GM12878 (cell line): ENCODE results near the gene LGALS3. TPM values are rescaled to one million over a fixed set of nuclear protein-coding genes. Genes with fewer than 3 reads are reported as not detected.
A peak's percentile ranks its signal among the peaks of the same experiment; 100 is the strongest.

Experiments
- ATF2 ChIP-seq: IDR thresholded peaks from 2 replicates; pipeline ENCODE4 v1.6.1; 2012; ENCODE audit warnings: low read length, inconsistent platforms
- ATF7 ChIP-seq: fragments of 450-650 bp; IDR thresholded peaks from 2 replicates; pipeline ENCODE4 v1.6.1; 2016; ENCODE audit warnings: low read depth, mild to moderate bottlenecking
- BCL11A ChIP-seq: IDR thresholded peaks from 2 replicates; pipeline ENCODE4 v1.6.1; 2011; ENCODE audit warnings: low read depth, low read length
- BMI1 ChIP-seq: fragments of 450-650 bp; IDR thresholded peaks from 2 replicates; pipeline ENCODE4 v1.6.1; 2016; ENCODE audit warnings: mild to moderate bottlenecking, moderate library complexity, borderline replicate concordance
- CHD2 ChIP-seq: IDR thresholded peaks from 2 replicates; pipeline ENCODE4 v1.6.1; 2011; ENCODE audit warnings: low read depth, low read length, improper control_type of control experiment, borderline replicate concordance
- CREB1 ChIP-seq: IDR thresholded peaks from 2 replicates; pipeline ENCODE4 v1.6.1; 2012; ENCODE audit warnings: low read depth, mild to moderate bottlenecking, inconsistent platforms
- CREM ChIP-seq: IDR thresholded peaks from 2 replicates; pipeline ENCODE4 v1.6.1; 2014; ENCODE audit warnings: antibody characterized with exemption, low read depth
- EZH2 ChIP-seq: IDR thresholded peaks from 2 replicates; pipeline ENCODE4 v1.6.1; 2012; ENCODE audit warnings: low read depth, mild to moderate bottlenecking, control low read depth, inconsistent platforms, low read length, borderline replicate concordance; ENCODE audit not compliant: control insufficient read depth
- IKZF1 ChIP-seq: fragments of 450-650 bp; conservative IDR thresholded peaks from 2 replicates; pipeline ENCODE4 v1.6.1; 2017; ENCODE audit warnings: antibody characterized with exemption, mild to moderate bottlenecking
- KDM1A ChIP-seq: fragments of 200-600 bp; sonication (generic); IDR thresholded peaks from 2 replicates; pipeline ENCODE4 v1.6.1; 2016; ENCODE audit warnings: borderline replicate concordance
- MYB ChIP-seq: fragments of 150-350 bp; IDR thresholded peaks from 2 replicates; pipeline ENCODE4 v1.6.1; 2014; ENCODE audit warnings: mild to moderate bottlenecking, low read depth, low read length, borderline replicate concordance
- NFXL1 ChIP-seq: fragments of 450-650 bp; IDR thresholded peaks from 2 replicates; pipeline ENCODE4 v1.6.1; 2017; ENCODE audit warnings: antibody characterized with exemption, mild to moderate bottlenecking, borderline replicate concordance
- NFYB ChIP-seq: IDR thresholded peaks from 2 replicates; pipeline ENCODE4 v1.6.1; 2011; ENCODE audit warnings: low read depth, mild to moderate bottlenecking, low read length, improper control_type of control experiment, moderate library complexity; ENCODE audit not compliant: insufficient read depth
- PBX3 ChIP-seq: IDR thresholded peaks from 2 replicates; pipeline ENCODE4 v1.6.1; 2011; ENCODE audit warnings: mild to moderate bottlenecking, low read depth, low read length, moderate library complexity; ENCODE audit not compliant: insufficient replicate concordance
- PKNOX1 ChIP-seq: fragments of 450-650 bp; IDR thresholded peaks from 2 replicates; pipeline ENCODE4 v1.6.1; 2016; ENCODE audit warnings: mild to moderate bottlenecking
- POLR2A ChIP-seq: IDR thresholded peaks from 2 replicates; pipeline ENCODE4 v1.6.1; 2011; ENCODE audit warnings: low read depth, mild to moderate bottlenecking, low read length
- POLR2AphosphoS2 ChIP-seq: IDR thresholded peaks from 2 replicates; pipeline ENCODE4 v1.6.1; 2011; ENCODE audit warnings: low read depth, mild to moderate bottlenecking, low read length, improper control_type of control experiment, moderate library complexity
- RELA ChIP-seq: fragments of 450-650 bp; IDR thresholded peaks from 2 replicates; pipeline ENCODE4 v1.8.0; 2014; ENCODE audit warnings: borderline replicate concordance; ENCODE audit not compliant: partially characterized antibody
- SMAD5 ChIP-seq: IDR thresholded peaks from 2 replicates; pipeline ENCODE4 v1.6.1; 2016; ENCODE audit warnings: antibody characterized with exemption, low read depth
- SMARCA5 ChIP-seq: fragments of 450-650 bp; IDR thresholded peaks from 2 replicates; pipeline ENCODE4 v1.6.1; 2017; ENCODE audit warnings: mild to moderate bottlenecking
- SP1 ChIP-seq: IDR thresholded peaks from one replicate; pipeline ENCODE4 v1.6.1; 2011; ENCODE audit warnings: low read depth, low read length
- SPI1 ChIP-seq: IDR thresholded peaks from 2 replicates; pipeline ENCODE4 v1.6.1; 2011; ENCODE audit warnings: low read depth, mild to moderate bottlenecking, low read length, moderate library complexity, borderline replicate concordance; ENCODE audit not compliant: insufficient read depth
- SRF ChIP-seq, 2 experiments: IDR thresholded peaks; 2 replicates each; pipeline ENCODE4 v1.6.1; 2011; ENCODE audit warnings: low read depth in 2 of 2, low read length in 2 of 2, mild to moderate bottlenecking in 1 of 2, moderate library complexity in 1 of 2
- STAT3 ChIP-seq: IDR thresholded peaks from 2 replicates; pipeline ENCODE4 v1.6.1; 2011; ENCODE audit warnings: low read depth, low read length, improper control_type of control experiment
- TARDBP ChIP-seq: IDR thresholded peaks from 2 replicates; pipeline ENCODE4 v1.6.1; 2016; ENCODE audit warnings: borderline replicate concordance
- TBL1XR1 ChIP-seq: IDR thresholded peaks from 2 replicates; pipeline ENCODE4 v1.6.1; 2012; ENCODE audit warnings: low read depth, low read length, improper control_type of control experiment
- TCF12 ChIP-seq: IDR thresholded peaks from 2 replicates; pipeline ENCODE4 v1.6.1; 2011; ENCODE audit warnings: low read depth, mild to moderate bottlenecking, low read length
- ZBED1 ChIP-seq: IDR thresholded peaks from 2 replicates; pipeline ENCODE4 v1.6.1; 2016; ENCODE audit warnings: borderline replicate concordance
- ZBTB33 ChIP-seq: fragments of 450-650 bp; IDR thresholded peaks from 2 replicates; pipeline ENCODE4 v1.6.1; 2017; ENCODE audit warnings: mild to moderate bottlenecking
- polyA plus RNA-seq, 11 experiments: library from polyadenylated mRNA; depleted of rRNA in 4 of 11; unstranded in 6 of 11; stranded (reverse) in 5 of 11; fragments of >200 nt; fragmentation: Nextera tagmentation in 4 of 11; fragmentation: Illumina TruSeq in 1 of 11; extraction: Ambion mirVana in 4 of 11; extraction: Trizol in 1 of 11; gene quantifications; 1 replicate in 1 of 11; 2 replicates in 10 of 11; pipeline versions ENCODE4 v1.2.1 to v1.2.3, GENCODE V29; 2011 to 2016; ENCODE audit warnings: inconsistent platforms in 2 of 11, missing spikeins in 2 of 11, low read depth in 1 of 11
- total RNA-seq, 4 experiments: library from RNA; depleted of rRNA in 3 of 4; stranded (reverse); fragments of >200 nt in 3 of 4; fragmentation: Illumina TruSeq in 1 of 4; extraction: Trizol in 1 of 4; gene quantifications; 2 replicates each; pipeline versions ENCODE4 v1.2.1 to v1.2.3, GENCODE V29; 2013 to 2021

The LGALS3 gene
- total and polyA plus RNA-seq, 10 of the 15 experiments (the other 5 are each of a cell fraction or from before 2014, with no cell fraction given), result 1.5 to 34.2 (median 18.4) TPM

- TF ChIP-seq PKNOX1 (peak; percentile 77), CREB1 (peak; percentile 70; the same call in 1 of the 2 replicates), IKZF1 (peak; percentile 80), NFYB (peak; percentile 30; the same call in 1 of the 2 replicates), ZBTB33 (no peak), CHD2 (peak; percentile 80; the same call in 1 of the 2 replicates), TBL1XR1 (peak; percentile 31; the same call in 1 of the 2 replicates), MYB (no peak), ATF7 (peak; percentile 84), POLR2A (peak; percentile 64), BMI1 (peak; percentile 47; the same call in 1 of the 2 replicates), ATF2 (0 out of 2 replicates have a peak, but pooled peaks have one; percentile 20), POLR2AphosphoS2 (peak; percentile 38; the same call in 1 of the 2 replicates), SP1 (peak; percentile 25), SRF (IDR thresholded peaks at IDR 0.05; ENCODE audit: low read depth in 2 of 2, low read length in 2 of 2) (no peak), SMAD5 (no peak), TCF12 (peak; percentile 97), ZBED1 (no peak), KDM1A (no peak), NFXL1 (no peak), CREM (peak; percentile 58), TARDBP (no peak), SPI1 (peak; percentile 92), BCL11A (peak; percentile 92), RELA (peak; percentile 47), SMARCA5 (no peak), EZH2 (no peak), PBX3 (peak; percentile 82), STAT3 (0 out of 2 replicates have a peak, but pooled peaks have one; percentile 63)
Observed at GRCh38 chr14:55102141-55102621, 26.9 kb upstream of the LGALS3 start (continued).
